Activated T-helper 17 cell treated with anti-CD3 and anti-CD28 coated beads, Interleukin-2, amount 50 U/mL, for 72 hours (primary cell): ENCODE measurements around the gene CCDC136. TPM values are rescaled to one million over a fixed set of nuclear protein-coding genes. Genes with fewer than 3 reads are reported as not detected.
A peak's percentile ranks its signal among the peaks of the same experiment; 100 is the strongest.

Experiments
- ATAC-seq: fragments of 150-1000 bp; cut with Tn5 transposase; replicated peaks from 2 replicates; pipeline ENCODE4 v1.10.0; 2021; ENCODE audit warnings: mild to moderate bottlenecking, moderate library complexity
- H3K27ac Mint-ChIP-seq: one replicate; pipeline ENCODE4 v1.8.0; 2022; ENCODE audit warnings: mixed read lengths
- H3K27me3 Mint-ChIP-seq: one replicate; pipeline ENCODE4 v1.8.0; 2022; ENCODE audit warnings: mixed read lengths
- H3K36me3 Mint-ChIP-seq: one replicate; pipeline ENCODE4 v1.8.0; 2022; ENCODE audit warnings: low read depth, mild to moderate bottlenecking, mixed read lengths
- H3K4me1 Mint-ChIP-seq: one replicate; pipeline ENCODE4 v1.8.0; 2022; ENCODE audit warnings: mixed read lengths
- H3K4me3 Mint-ChIP-seq: one replicate; pipeline ENCODE4 v1.8.0; 2022; ENCODE audit warnings: mild to moderate bottlenecking, mixed read lengths
- H3K9me3 Mint-ChIP-seq: one replicate; pipeline ENCODE4 v1.8.0; 2022; ENCODE audit warnings: mixed read lengths
- total RNA-seq, 2 donors: library from RNA; stranded (reverse); gene quantifications; one replicate each; pipeline ENCODE4 v1.2.3, GENCODE V29; 2022

CCDC136 gene
- total RNA-seq, 2 donors from 2014 or later: 11.7 to 15.4 TPM

DNA sequence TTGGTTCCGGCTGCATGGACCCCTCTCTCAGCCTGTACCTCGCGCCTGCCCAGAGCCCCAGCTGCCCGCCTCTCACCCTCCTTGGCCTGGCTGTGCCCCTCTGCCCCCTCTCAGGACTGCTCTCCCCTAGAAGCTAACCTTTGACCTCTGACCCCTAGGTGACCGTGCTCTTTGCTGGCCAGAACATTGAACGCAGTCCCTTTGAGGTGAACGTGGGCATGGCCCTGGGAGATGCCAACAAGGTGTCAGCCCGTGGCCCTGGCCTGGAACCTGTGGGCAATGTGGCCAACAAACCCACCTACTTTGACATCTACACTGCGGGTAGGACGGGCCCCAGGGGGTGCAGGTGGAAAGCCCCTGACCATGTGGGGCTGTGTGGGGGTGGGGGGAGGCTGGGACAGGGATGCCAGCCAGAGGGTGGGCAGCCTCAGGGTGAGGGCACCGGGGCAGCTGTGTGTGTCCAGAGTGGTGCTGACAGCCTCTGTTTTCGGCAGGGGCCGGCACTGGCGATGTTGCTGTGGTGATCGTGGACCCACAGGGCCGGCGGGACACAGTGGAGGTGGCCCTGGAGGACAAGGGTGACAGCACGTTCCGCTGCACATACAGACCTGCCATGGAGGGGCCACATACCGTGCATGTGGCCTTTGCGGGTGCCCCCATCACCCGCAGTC, 46.5 kb downstream of the CCDC136 start:
- H3K4me1 Mint-ChIP-seq: peaks cover 5% of the 10 kb centered on the region
- ATAC-seq: no peak
- H3K9me3 Mint-ChIP-seq: no peaks in the 10 kb centered on the region
- H3K27ac Mint-ChIP-seq: no peak overlapping the region
- H3K4me3 Mint-ChIP-seq: no peak overlapping the region
- no peaks in the 10 kb centered on the region for H3K36me3 Mint-ChIP-seq
- H3K27me3 Mint-ChIP-seq: no peaks in the 10 kb centered on the region

DNA sequence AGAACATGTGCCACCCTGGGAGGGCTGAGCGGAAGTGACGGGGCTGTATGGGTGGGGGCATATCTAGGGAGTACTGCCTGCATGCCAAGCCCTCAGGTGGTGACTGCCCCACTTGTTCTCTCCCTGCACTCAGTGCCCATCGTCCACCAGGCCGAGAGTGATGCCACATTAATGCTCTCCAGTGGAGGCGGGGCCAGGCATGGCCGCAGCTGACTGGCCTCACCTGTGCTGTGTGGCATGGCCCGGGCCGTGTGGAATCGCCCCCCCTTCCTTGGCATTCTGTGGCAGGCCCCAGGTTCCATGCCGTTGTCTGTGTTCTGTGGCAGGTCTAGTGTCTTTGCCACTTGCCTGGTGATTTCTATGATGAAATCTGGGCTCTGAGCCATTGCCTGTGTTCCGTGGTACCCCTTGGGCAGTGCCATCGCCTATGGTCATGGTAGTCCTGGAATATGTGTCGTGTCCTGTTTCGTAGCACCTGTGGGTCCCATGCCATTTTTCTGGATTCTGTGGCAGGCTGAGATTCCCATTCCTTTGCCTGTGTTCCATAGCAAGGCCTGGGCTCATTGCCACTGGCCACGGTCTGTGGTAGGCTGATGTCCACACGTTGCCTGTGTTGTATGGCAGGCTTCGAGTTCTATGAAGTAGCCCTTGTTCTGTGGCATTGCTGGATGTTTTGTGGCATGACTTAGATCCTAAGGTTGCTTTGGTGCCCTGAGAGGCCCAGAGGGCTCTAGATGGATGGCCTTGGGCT, 47.4 kb downstream of the CCDC136 start:
- no peak overlapping the region for H3K4me3 Mint-ChIP-seq
- no peak for ATAC-seq
- H3K4me1 Mint-ChIP-seq: peaks cover 5% of the 10 kb centered on the region
- no peaks in the 10 kb centered on the region for H3K36me3 Mint-ChIP-seq
- no peaks in the 10 kb centered on the region for H3K27me3 Mint-ChIP-seq
- no peak overlapping the region for H3K27ac Mint-ChIP-seq
- H3K9me3 Mint-ChIP-seq: no peaks in the 10 kb centered on the region

DNA sequence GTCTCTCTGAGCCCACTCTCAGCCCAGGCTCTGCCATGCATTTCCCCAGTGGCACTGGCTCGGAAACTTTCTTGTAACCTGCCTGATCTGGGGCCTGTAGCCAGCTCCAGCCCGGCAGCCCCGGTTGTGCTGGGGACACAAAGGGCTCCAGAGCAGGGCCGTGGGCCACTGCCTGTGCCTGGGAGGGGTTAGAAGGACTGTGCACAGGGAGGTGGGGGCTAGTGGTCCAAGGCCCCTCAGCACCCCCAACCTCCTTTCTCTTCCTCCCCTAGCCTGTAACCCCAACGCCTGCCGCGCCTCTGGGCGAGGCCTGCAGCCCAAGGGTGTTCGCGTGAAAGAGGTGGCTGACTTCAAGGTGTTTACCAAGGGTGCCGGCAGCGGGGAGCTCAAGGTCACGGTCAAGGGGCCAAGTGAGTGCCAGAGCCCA, 48.0 kb downstream of the CCDC136 start:
- Mint-ChIP-seq H3K4me1 (peaks cover 5% of the 10 kb centered on the region), H3K36me3 (no peaks in the 10 kb centered on the region), H3K27ac (no peak overlapping the region), H3K4me3 (no peak overlapping the region), H3K27me3 (no peaks in the 10 kb centered on the region), H3K9me3 (no peaks in the 10 kb centered on the region)
- ATAC-seq: no peak

DNA sequence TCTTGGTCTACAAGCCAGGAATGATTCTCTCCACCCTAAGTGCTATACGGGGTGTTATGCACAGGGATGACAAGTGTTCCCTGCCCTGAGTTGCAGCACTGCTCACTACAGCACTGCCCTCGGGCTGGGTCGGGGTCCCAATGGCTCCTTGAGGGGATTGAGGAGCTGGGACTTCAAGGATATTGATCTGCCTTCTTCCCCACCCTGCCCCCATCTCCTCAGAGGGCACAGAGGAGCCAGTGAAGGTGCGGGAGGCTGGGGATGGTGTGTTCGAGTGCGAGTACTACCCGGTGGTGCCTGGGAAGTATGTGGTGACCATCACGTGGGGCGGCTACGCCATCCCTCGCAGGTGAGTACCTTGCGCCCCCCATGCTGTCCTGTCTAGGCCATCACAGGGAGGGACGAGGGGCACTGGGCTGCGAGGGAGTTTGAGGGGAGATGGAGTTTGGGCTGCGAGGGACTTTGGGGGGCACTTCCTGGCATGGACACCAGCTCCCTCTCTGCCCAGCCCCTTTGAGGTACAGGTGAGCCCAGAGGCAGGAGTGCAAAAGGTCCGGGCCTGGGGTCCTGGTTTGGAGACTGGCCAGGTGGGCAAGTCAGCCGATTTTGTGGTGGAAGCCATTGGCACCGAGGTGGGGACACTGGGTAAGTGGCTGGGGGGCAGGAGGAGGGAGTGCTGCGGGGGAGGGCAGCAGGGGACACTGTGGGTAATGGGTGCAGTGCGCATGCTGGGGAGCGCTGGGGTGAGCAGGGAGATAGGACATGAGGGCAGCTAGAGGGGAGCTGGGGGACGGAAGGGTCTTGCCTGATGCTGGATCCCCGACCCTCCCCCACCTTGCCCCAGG, 48.8 kb downstream of the CCDC136 start:
- H3K9me3 Mint-ChIP-seq: no peaks in the 10 kb centered on the region
- no peak overlapping the region for H3K27ac Mint-ChIP-seq
- no peak for ATAC-seq
- H3K27me3 Mint-ChIP-seq: no peaks in the 10 kb centered on the region
- peaks cover 5% of the 10 kb centered on the region for H3K4me1 Mint-ChIP-seq
- no peaks in the 10 kb centered on the region for H3K36me3 Mint-ChIP-seq
- no peak overlapping the region for H3K4me3 Mint-ChIP-seq

DNA sequence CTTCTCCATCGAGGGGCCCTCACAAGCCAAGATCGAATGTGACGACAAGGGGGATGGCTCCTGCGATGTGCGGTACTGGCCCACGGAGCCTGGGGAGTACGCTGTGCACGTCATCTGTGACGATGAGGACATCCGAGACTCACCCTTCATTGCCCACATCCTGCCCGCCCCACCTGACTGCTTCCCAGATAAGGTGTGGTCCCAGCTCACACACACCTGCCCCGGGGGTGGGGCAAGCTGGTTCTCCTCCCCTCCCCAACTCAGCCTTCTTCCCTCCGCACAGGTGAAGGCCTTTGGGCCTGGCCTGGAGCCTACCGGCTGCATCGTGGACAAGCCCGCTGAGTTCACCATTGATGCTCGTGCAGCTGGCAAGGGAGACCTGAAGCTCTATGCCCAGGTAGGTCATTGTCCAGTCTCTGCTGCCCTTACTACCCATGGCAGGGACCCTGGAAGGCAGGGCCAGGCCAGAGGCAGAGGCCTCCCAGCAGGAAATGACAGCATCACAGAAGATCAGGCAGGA, 49.5 kb downstream of the CCDC136 start:
- H3K36me3 Mint-ChIP-seq: no peaks in the 10 kb centered on the region
- no peak overlapping the region for H3K4me3 Mint-ChIP-seq
- no peaks in the 10 kb centered on the region for H3K27me3 Mint-ChIP-seq
- no peak overlapping the region for H3K27ac Mint-ChIP-seq
- peaks cover 5% of the 10 kb centered on the region for H3K4me1 Mint-ChIP-seq
- no peak for ATAC-seq
- H3K9me3 Mint-ChIP-seq: no peaks in the 10 kb centered on the region

DNA sequence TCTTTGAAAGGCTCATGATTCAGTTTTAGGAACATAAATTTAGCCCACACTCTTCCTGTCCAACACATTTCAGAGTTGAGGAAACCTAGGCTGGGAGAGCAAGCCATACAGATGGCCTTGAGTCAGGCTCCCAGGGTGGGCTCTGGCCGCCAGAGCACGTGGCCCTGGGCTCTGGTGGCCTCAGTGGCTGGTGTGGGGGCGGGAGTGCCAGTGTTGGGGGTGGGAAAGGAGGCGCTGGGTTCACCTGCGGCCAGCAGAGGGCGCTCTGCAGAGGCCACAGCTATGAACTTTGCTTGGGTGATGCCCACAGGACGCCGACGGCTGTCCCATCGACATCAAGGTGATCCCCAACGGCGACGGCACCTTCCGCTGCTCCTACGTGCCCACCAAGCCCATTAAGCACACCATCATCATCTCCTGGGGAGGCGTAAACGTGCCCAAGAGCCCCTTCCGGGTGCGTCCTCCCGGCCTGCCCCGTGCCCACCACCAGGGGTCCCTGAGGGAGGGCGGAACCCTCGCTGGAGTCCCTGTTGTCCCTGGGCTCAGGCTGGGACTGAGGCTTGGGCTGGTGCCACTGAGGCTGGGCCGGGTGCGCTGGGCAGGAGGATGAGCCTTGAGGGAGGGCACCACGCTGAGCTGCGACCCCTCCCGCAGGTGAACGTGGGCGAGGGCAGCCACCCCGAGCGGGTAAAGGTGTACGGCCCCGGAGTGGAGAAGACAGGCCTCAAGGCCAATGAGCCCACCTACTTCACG, 50.3 kb downstream of the CCDC136 start:
- Mint-ChIP-seq H3K9me3 (no peaks in the 10 kb centered on the region), H3K27me3 (no peaks in the 10 kb centered on the region), H3K36me3 (no peaks in the 10 kb centered on the region), H3K4me1 (peaks cover 5% of the 10 kb centered on the region), H3K4me3 (no peak overlapping the region), H3K27ac (no peak overlapping the region)
- ATAC-seq: peak; percentile 80

DNA sequence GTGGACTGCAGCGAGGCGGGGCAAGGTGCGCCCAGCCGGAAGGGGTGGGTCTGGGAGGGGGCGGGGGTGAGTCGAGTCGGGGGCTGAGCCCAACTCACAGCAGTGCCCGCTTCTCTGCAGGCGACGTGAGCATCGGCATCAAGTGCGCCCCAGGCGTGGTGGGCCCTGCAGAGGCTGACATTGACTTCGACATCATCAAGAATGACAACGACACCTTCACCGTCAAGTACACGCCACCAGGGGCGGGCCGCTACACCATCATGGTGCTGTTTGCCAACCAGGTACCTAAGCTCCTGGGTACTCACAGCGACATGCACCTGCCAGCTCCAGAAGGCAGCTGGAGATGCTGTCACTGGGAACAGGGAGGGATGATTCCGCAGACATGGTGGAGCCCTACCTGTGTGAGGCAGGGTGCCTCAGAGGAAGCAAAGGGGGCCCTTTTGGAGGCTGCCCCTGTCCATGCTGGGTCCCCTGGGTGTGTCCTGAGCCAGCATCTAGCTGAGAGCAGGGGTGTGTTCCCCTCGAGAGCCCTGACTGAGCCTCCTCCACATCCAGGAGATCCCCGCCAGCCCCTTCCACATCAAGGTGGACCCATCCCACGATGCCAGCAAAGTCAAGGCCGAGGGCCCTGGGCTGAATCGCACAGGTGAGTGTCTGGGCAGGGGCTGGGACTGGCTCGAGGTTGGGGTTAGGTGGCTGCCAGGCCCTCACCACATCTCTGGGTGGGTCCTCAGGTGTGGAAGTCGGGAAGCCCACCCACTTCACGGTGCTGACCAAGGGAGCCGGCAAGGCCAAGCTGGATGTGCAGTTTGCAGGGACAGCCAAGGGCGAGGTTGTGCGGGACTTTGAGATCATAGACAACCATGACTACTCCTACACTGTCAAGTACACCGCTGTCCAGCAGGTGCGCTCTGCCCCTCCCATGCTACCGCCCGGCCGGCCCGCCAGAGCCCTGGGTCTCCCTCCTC, 51.2 kb downstream of the CCDC136 start:
- Mint-ChIP-seq H3K27me3 (no peaks in the 10 kb centered on the region), H3K4me1 (peaks cover 5% of the 10 kb centered on the region), H3K27ac (no peak overlapping the region), H3K4me3 (no peak overlapping the region), H3K9me3 (no peaks in the 10 kb centered on the region), H3K36me3 (no peaks in the 10 kb centered on the region)
- ATAC-seq: no peak

DNA sequence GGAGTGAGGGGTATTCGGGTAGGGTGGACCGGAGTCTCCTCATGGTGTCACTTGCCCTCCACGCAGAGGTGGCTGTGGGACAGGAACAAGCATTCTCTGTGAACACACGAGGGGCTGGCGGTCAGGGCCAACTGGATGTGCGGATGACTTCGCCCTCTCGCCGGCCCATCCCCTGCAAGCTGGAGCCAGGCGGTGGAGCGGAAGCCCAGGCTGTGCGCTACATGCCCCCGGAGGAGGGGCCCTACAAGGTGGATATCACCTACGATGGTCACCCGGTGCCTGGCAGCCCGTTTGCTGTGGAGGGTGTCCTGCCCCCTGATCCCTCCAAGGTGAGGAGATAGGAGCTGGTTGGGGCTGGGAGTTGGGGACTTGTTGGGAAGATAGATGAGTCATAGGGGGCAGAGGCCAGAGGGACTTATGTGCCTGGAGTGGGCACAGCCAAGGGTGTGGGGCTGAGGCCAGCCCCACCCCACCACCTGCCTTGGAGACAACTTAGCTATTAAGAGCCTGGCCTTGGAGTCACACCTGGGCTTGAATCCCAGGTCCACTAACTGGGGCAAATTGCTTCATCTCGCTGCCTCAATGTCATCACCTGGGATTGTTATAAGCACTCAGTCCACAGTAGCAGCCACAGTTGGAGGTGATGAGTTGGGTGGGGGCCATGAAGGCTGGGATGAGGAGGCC, 52.3 kb downstream of the CCDC136 start:
- H3K9me3 Mint-ChIP-seq: no peaks in the 10 kb centered on the region
- H3K36me3 Mint-ChIP-seq: no peaks in the 10 kb centered on the region
- H3K27ac Mint-ChIP-seq: no peak overlapping the region
- H3K4me1 Mint-ChIP-seq: peaks cover 5% of the 10 kb centered on the region
- no peak for ATAC-seq
- no peak overlapping the region for H3K4me3 Mint-ChIP-seq
- H3K27me3 Mint-ChIP-seq: no peaks in the 10 kb centered on the region

DNA sequence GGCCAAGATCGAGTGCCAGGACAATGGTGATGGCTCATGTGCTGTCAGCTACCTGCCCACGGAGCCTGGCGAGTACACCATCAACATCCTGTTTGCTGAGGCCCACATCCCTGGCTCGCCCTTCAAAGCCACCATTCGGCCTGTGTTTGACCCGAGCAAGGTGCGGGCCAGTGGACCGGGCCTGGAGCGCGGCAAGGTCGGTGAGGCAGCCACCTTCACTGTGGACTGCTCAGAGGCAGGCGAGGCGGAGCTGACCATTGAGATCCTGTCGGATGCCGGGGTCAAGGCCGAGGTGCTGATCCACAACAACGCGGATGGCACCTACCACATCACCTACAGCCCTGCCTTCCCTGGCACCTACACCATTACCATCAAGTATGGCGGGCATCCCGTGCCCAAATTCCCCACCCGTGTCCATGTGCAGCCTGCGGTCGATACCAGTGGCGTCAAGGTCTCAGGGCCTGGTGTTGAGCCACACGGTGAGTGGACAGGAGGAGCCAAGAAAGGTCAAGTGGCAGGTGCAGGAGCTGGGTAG, 53.1 kb downstream of the CCDC136 start:
- Mint-ChIP-seq H3K36me3 (no peaks in the 10 kb centered on the region), H3K27me3 (no peaks in the 10 kb centered on the region), H3K4me3 (no peak overlapping the region), H3K9me3 (no peaks in the 10 kb centered on the region), H3K27ac (no peak overlapping the region), H3K4me1 (peaks cover 5% of the 10 kb centered on the region)
- no peak for ATAC-seq

DNA sequence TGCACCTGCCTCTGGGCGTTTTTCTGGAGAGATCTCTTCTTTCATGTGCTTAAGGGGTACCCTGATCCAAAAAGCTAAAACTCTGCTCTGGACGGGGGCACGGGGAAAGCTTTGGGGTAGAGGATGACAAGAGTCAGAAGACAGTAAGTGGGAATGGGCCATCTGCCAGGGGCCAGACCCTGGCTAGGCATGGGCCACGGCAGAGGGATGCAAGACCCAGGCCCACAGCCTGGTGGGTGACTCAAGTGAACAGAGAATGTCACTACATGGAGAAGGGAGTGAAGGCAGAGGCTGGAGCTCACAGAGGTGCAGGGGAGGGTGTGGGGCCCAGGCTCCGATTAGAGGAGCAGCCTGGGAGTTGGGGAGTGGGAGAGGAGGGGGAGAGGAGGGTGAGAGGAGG, 53.7 kb downstream of the CCDC136 start:
- Mint-ChIP-seq H3K36me3 (no peaks in the 10 kb centered on the region), H3K9me3 (no peaks in the 10 kb centered on the region), H3K27ac (no peak overlapping the region), H3K27me3 (peaks cover 3% of the 10 kb centered on the region), H3K4me1 (peaks cover 5% of the 10 kb centered on the region), H3K4me3 (no peak overlapping the region)
- ATAC-seq: no peak

DNA sequence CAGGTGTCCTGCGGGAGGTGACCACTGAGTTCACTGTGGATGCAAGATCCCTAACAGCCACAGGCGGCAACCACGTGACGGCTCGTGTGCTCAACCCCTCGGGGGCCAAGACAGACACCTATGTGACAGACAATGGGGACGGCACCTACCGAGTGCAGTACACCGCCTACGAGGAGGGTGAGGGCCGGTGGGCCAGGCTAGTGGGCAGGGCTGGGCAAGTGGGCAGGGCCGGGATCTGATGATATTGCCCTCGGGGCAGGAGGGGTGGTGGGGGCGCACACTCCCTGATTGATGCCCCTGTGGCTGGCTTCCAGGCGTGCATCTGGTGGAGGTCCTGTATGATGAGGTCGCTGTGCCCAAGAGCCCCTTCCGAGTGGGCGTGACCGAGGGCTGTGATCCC, 54.2 kb downstream of the CCDC136 start:
- peaks cover 3% of the 10 kb centered on the region for H3K27me3 Mint-ChIP-seq
- no peak for ATAC-seq
- no peak overlapping the region for H3K4me3 Mint-ChIP-seq
- no peak overlapping the region for H3K27ac Mint-ChIP-seq
- H3K4me1 Mint-ChIP-seq: peaks cover 5% of the 10 kb centered on the region
- H3K36me3 Mint-ChIP-seq: no peaks in the 10 kb centered on the region
- no peaks in the 10 kb centered on the region for H3K9me3 Mint-ChIP-seq

DNA sequence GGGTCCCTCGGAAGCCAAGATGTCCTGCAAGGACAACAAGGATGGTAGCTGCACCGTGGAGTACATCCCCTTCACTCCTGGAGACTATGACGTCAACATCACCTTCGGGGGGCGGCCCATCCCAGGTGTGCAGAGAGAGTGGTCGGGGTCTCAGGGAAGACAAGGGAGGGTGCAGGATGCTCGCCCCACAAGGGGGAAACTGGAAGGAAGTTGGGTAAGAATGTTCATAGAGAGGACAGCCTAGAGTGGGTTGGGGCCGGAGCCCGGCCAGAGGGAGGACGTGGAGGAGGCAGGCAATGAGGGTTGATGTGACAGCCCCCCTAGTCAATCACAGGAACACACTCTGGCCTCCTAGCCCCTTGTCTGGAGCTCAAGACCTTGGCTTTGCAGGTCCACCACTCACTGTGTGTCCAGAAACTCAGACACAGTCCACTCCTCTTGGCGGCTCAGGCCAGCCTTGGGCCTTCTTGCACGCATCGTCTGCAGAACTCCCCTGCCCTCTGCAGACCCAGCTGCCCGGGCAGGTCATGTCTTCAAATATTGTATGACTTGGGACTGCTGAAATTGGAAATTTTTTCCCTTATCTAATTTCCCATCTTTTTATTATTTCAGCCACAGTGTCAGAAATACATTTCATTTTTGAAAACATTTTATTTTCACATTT, 55.1 kb downstream of the CCDC136 start:
- H3K36me3 Mint-ChIP-seq: no peaks in the 10 kb centered on the region
- ATAC-seq: no peak
- H3K27ac Mint-ChIP-seq: no peak overlapping the region
- H3K9me3 Mint-ChIP-seq: no peaks in the 10 kb centered on the region
- peaks cover 4% of the 10 kb centered on the region for H3K4me1 Mint-ChIP-seq
- H3K4me3 Mint-ChIP-seq: no peak overlapping the region
- peaks cover 3% of the 10 kb centered on the region for H3K27me3 Mint-ChIP-seq
